SK-N-SH (cell line): Measurements from ENCODE around the gene ASIC4. TPM values are rescaled to one million over a fixed set of nuclear protein-coding genes. Genes with fewer than 3 reads are reported as not detected.

ENCODE experiments used
- CTCF ChIA-PET: fragments of 300-600, 350-600 bp; formaldehyde crosslinking; extraction: SDS; loops from one replicate; lab custom pipeline; 2021; lab: Yijun Ruan, JAX
- POLR2A ChIA-PET: fragments of 350-600 bp; sonication (Branson Sonifier 250); formaldehyde crosslinking; extraction: SDS; loops from one replicate; lab custom pipeline; 2020; ENCODE audit warnings: antibody characterized with exemption, inconsistent platforms; lab: Yijun Ruan, JAX
- DNase-seq: peaks from one replicate; pipeline ENCODE4 v3.0.0; 2012
- H2AFZ ChIP-seq: fragments of 200-600 bp; sonication (generic); 2 replicates; pipeline ENCODE4 v1.8.1; 2016; ENCODE audit warnings: antibody characterized with exemption, mild to moderate bottlenecking, low read depth
- H3F3A ChIP-seq: fragments of 200-600 bp; sonication (generic); replicated peaks from 2 replicates; pipeline ENCODE3; 2016; ENCODE audit warnings: antibody characterized with exemption, mild to moderate bottlenecking; ENCODE audit not compliant: insufficient read depth
- H3K27ac ChIP-seq, 2 experiments: fragments of 200-500 bp in 1 of 2; fragments of 200-600 bp in 1 of 2; sonication (Bioruptor generic) in 1 of 2; sonication (generic), shearing (Covaris generic) in 1 of 2; 2 replicates each; pipeline versions ENCODE4 v1.5.1 to v1.6.1; 2014 to 2016; ENCODE audit warnings: low read depth in 2 of 2, inconsistent platforms in 1 of 2, low read length in 1 of 2, mild to moderate bottlenecking in 1 of 2, mixed read lengths in 1 of 2
- H3K27me3 ChIP-seq: fragments of 200-600 bp; sonication (generic), shearing (Covaris generic); 2 replicates; pipeline ENCODE4 v1.6.1; 2016; ENCODE audit warnings: mixed run types; ENCODE audit not compliant: insufficient read depth
- H3K36me3 ChIP-seq, 2 experiments: fragments of 200-500 bp in 1 of 2; fragments of 200-600 bp in 1 of 2; sonication (Bioruptor generic) in 1 of 2; sonication (generic) in 1 of 2; replicated peaks in 1 of 2; 2 replicates each; pipeline versions ENCODE3 to v1.5.1; 2014 to 2016; ENCODE audit warnings: low read length in 1 of 2, mild to moderate bottlenecking in 1 of 2; ENCODE audit not compliant: insufficient read depth in 2 of 2, control insufficient read depth in 1 of 2
- H3K4me1 ChIP-seq, 2 experiments: fragments of 200-500 bp in 1 of 2; fragments of 200-600 bp in 1 of 2; sonication (Bioruptor generic) in 1 of 2; sonication (generic), shearing (Covaris generic) in 1 of 2; 2 replicates each; pipeline versions ENCODE4 v1.5.1 to v1.6.1; 2014 to 2016; ENCODE audit warnings: low read depth in 1 of 2, low read length in 1 of 2, mixed run types in 1 of 2; ENCODE audit not compliant: insufficient read depth in 2 of 2, control insufficient read depth in 1 of 2
- H3K4me2 ChIP-seq: fragments of 200-600 bp; sonication (generic), shearing (Covaris generic); 2 replicates; pipeline ENCODE4 v1.6.1; 2017; ENCODE audit warnings: mixed run types
- H3K4me3 ChIP-seq, 2 experiments: fragments of 200-500 bp in 1 of 2; fragments of 200-600 bp in 1 of 2; sonication (Bioruptor generic) in 1 of 2; sonication (generic), shearing (Covaris generic) in 1 of 2; 2 replicates each; pipeline versions ENCODE4 v1.5.1 to v1.8.1; 2014 to 2016; ENCODE audit warnings: low read depth in 2 of 2, inconsistent platforms in 1 of 2, low read length in 1 of 2, mild to moderate bottlenecking in 1 of 2, mixed read lengths in 1 of 2, moderate library complexity in 1 of 2
- H3K79me2 ChIP-seq: fragments of 200-600 bp; sonication (generic); 2 replicates; pipeline ENCODE4 v1.8.1; 2017; ENCODE audit warnings: mild to moderate bottlenecking; ENCODE audit not compliant: insufficient read depth
- H3K9ac ChIP-seq: fragments of 200-600 bp; sonication (generic); 2 replicates; pipeline ENCODE4 v1.6.1; 2017; ENCODE audit warnings: mixed run types
- H3K9me2 ChIP-seq: fragments of 200-600 bp; sonication (generic); 2 replicates; pipeline ENCODE4 v1.6.1; 2017; ENCODE audit warnings: mixed run types
- H3K9me3 ChIP-seq: fragments of 200-600 bp; sonication (generic); 2 replicates; pipeline ENCODE4 v1.6.1; 2017; ENCODE audit warnings: mixed run types, mild to moderate bottlenecking, moderate library complexity
- H4K20me1 ChIP-seq: fragments of 200-600 bp; sonication (generic); 2 replicates; pipeline ENCODE4 v1.6.1; 2017; ENCODE audit warnings: mild to moderate bottlenecking, mixed run types; ENCODE audit not compliant: insufficient read depth
- ELF1 ChIP-seq: IDR thresholded peaks from 2 replicates; pipeline ENCODE4 v1.4.0; 2012
- EP300 ChIP-seq, 2 experiments: IDR thresholded peaks; 2 replicates each; pipeline versions ENCODE4 v1.4.0 to v1.6.1; 2012; ENCODE audit warnings: borderline replicate concordance in 1 of 2, low read depth in 1 of 2, low read length in 1 of 2
- EZH2phosphoT487 ChIP-seq: fragments of 200-600 bp; sonication (generic); IDR thresholded peaks from 2 replicates; pipeline ENCODE4 v1.6.1; 2017; ENCODE audit warnings: low read depth, mixed run types, mild to moderate bottlenecking, antibody characterized with exemption, moderate library complexity, borderline replicate concordance
- FOSL2 ChIP-seq: IDR thresholded peaks from 2 replicates; pipeline ENCODE4 v1.4.0; 2012; ENCODE audit warnings: low read depth, mild to moderate bottlenecking, moderate library complexity, borderline replicate concordance
- FOXJ3 ChIP-seq: sonication (generic); formaldehyde crosslinking; IDR thresholded peaks from 2 replicates; pipeline ENCODE4 v1.5.1; 2020; ENCODE audit warnings: mild to moderate bottlenecking, missing genetic modification reagents
- FOXM1 ChIP-seq: IDR thresholded peaks from 2 replicates; pipeline ENCODE4 v1.4.0; 2012; ENCODE audit warnings: low read depth, mild to moderate bottlenecking
- GABPA ChIP-seq: IDR thresholded peaks from 2 replicates; pipeline ENCODE4 v1.4.0; 2012; ENCODE audit warnings: low read depth, mild to moderate bottlenecking
- JUND ChIP-seq: IDR thresholded peaks from 2 replicates; pipeline ENCODE4 v1.4.0; 2012
- MXI1 ChIP-seq: IDR thresholded peaks from 2 replicates; pipeline ENCODE4 v1.6.1; 2012; ENCODE audit warnings: mild to moderate bottlenecking, low read depth, low read length, improper control_type of control experiment
- NRF1 ChIP-seq: IDR thresholded peaks from 2 replicates; pipeline ENCODE4 v1.6.1; 2012; ENCODE audit warnings: low read depth, mild to moderate bottlenecking, low read length
- PBX3 ChIP-seq: IDR thresholded peaks from 2 replicates; pipeline ENCODE4; 2012
- POLR2AphosphoS5 ChIP-seq: IDR thresholded peaks from 2 replicates; pipeline ENCODE4 v1.6.1; 2012; ENCODE audit warnings: low read depth, low read length
- RXRA ChIP-seq: IDR thresholded peaks from 2 replicates; pipeline ENCODE4 v1.4.0; 2012; ENCODE audit warnings: low read depth, mild to moderate bottlenecking, borderline replicate concordance
- SIN3A ChIP-seq: IDR thresholded peaks from 2 replicates; pipeline ENCODE4 v1.6.1; 2012; ENCODE audit warnings: low read depth, mild to moderate bottlenecking, low read length, moderate library complexity, borderline replicate concordance
- TCF12 ChIP-seq: IDR thresholded peaks from 2 replicates; pipeline ENCODE4 v1.4.0; 2012
- TEAD4 ChIP-seq: IDR thresholded peaks from 2 replicates; pipeline ENCODE4 v1.4.0; 2012; ENCODE audit warnings: mild to moderate bottlenecking, borderline replicate concordance; ENCODE audit not compliant: insufficient read depth
- YY1 ChIP-seq: IDR thresholded peaks from 2 replicates; pipeline ENCODE4 v1.4.0; 2012; ENCODE audit warnings: low read depth, mild to moderate bottlenecking
- WGBS: methylation state at CpG from one replicate; pipeline ENCODE4 v1.1.6; 2017; ENCODE audit warnings: low lambda C conversion rate; 5-methylcytosine and 5-hydroxymethylcytosine counted together
- polyA plus RNA-seq, 3 experiments: library from polyadenylated mRNA; depleted of rRNA; stranded (reverse); fragments of >200 nt; gene quantifications; 2 replicates each; pipeline ENCODE4 v1.2.3, GENCODE V29; 2012
- TF ChIP-seq, protein P1 (sequence below): IDR thresholded peaks from 2 replicates; pipeline ENCODE4 v1.4.0; 2012; ENCODE audit warnings: low read depth

ASIC4 gene
- polyA plus RNA-seq, 1 of the 3 experiments (the other 2 are of a cell fraction) = 0.05 TPM

GRCh38 chr2:219576505-219577388, 62.5 kb downstream of the ASIC4 start:
- Histone ChIP-seq H3K27ac (no peak overlapping the region), H3K4me1 (peaks cover under 1 to 8% of the 10 kb centered on the region in 2 experiments; a peak in 1 of 4 replicates), H3K9me2 (no peaks in the 10 kb centered on the region), H3K4me2 (no peak overlapping the region), H3K4me3 (no peak overlapping the region), H3K9me3 (no peaks in the 10 kb centered on the region), H3K9ac (no peak overlapping the region), H3K36me3 (no peaks in the 10 kb centered on the region), H3K79me2 (no peaks in the 10 kb centered on the region), H4K20me1 (no peaks in the 10 kb centered on the region), H2AFZ (no peak overlapping the region), H3K27me3 (peaks cover 7% of the 10 kb centered on the region; the same call in 1 of the 2 replicates), H3F3A (peaks cover 6% of the 10 kb centered on the region)
- 59% methylated on average over 13 of the region's 15 CpGs for WGBS
- no peak for DNase-seq
- TF ChIP-seq MXI1 (no peak), PBX3 (no peak), FOXM1 (no peak), FOSL2 (no peak), TEAD4 (no peak), POLR2AphosphoS5 (no peak), TCF12 (no peak), EZH2phosphoT487 (no peak), RXRA (no peak), EP300 (IDR thresholded peaks at IDR 0.05; ENCODE audit: borderline replicate concordance in 1 of 2, low read depth in 1 of 2, low read length in 1 of 2) (no peak), SIN3A (no peak), ELF1 (no peak), FOXJ3 (no peak), GABPA (no peak), JUND (no peak), NRF1 (no peak), YY1 (no peak)
- TF ChIP-seq, protein P1, sequence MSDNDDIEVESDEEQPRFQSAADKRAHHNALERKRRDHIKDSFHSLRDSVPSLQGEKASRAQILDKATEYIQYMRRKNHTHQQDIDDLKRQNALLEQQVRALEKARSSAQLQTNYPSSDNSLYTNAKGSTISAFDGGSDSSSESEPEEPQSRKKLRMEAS = no peak
- POLR2A ChIA-PET = interaction anchor here (0.9 to 1.0 kb wide), 2 partner anchors 20 to 21 kb away, joined by 3 read pairs; partner anchors contain the start of gene STK11IP
- CTCF ChIA-PET = interaction anchor here (0.6 to 1.6 kb wide), 12 partner anchors 14 to 174 kb away, joined by 3 to 6 read pairs (median 4); partner anchors contain the start of genes CHPF and STK11IP
